GM12873 (cell line): ENCODE measurements around the gene FHIP1B.

ENCODE experiments used
- CTCF ChIP-seq: IDR thresholded peaks from 2 replicates; pipeline ENCODE4 v1.5.1; 2012; ENCODE audit warnings: low read depth, mild to moderate bottlenecking, moderate library complexity, low read length, control low read depth; ENCODE audit not compliant: insufficient read depth; ENCODE audit errors: missing control alignments

FHIP1B gene

GRCh38 chr11:6249770-6250555 lies 15.5 kb upstream of the FHIP1B start:
- TF ChIP-seq CTCF: no peak

DNA sequence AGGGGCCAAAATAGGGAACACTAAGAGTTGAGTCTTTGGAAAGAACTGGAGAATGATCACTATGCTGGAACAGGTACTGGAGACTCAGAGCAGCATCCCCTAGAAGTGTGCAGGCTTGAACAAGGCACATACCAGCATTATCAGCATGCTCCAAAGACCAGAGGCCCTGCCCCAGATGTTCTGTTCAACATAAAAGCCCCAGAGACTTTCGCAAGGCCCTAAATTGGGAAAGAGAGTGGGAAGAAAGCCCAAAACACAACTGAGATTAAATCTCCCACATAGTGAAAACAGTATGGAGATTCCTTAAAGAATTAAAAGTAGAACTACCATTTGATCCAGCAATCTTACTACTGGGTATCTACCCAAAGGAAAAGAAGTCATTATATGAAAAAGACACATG lies 13.8 kb upstream of the FHIP1B start:
- no peak for TF ChIP-seq CTCF

- no peak for TF ChIP-seq CTCF
Measured at GRCh38 chr11:6245536-6245935, 11.1 kb upstream of the FHIP1B start.

DNA sequence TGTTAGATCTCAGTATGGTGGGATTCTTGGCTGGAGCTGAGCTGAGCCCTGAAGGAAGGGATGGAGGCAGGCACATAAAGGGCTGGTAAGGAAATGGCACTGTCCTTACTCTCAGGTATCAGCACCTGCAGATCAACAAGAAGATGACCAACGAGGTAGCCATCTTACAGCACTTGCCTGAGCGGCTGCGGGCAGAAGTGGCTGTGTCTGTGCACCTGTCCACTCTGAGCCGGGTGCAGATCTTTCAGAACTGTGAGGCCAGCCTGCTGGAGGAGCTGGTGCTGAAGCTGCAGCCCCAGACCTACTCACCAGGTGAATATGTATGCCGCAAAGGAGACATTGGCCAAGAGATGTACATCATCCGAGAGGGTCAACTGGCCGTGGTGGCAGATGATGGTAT lies 6.9 kb upstream of the FHIP1B start:
- TF ChIP-seq CTCF: no peak

GRCh38 chr11:6240781-6241180 lies 6.3 kb upstream of the FHIP1B start:
- no peak for TF ChIP-seq CTCF

- no peak for TF ChIP-seq CTCF
Measured at GRCh38 chr11:6240139-6240538, 5.7 kb upstream of the FHIP1B start.

DNA sequence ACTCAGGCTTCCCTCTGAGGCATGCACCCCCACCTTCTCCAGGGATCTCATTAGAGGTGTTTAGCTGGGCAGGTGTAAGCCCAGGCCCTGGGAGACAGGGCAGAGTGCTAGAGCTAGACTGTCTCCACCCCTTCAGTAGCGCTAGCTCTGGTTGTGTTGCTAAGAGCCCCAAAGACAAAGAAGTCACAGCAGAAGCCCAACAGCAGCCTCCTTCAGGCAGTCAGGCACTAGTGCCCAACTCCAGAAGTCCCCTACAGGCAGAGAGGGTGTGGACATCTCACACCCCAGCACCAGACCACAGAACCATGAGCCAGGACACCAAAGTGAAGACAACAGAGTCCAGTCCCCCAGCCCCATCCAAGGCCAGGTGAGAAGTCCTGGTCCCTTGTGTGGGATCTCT lies 4.5 kb upstream of the FHIP1B start, which contains the start of gene CNGA4:
CNGA4 (plus strand) TSS at position 188 of the 400 bp plus-strand sequence; CDS start at position 306, 118 bp downstream.
- TF ChIP-seq CTCF: peak; percentile 2
